ENCODE data around the gene BCLAF1. TPM values are rescaled to one million over a fixed set of nuclear protein-coding genes. Genes with fewer than 3 reads are reported as not detected.

The BCLAF1 gene
- total RNA-seq, 1 donor from 2014 or later: 154 TPM

DNA sequence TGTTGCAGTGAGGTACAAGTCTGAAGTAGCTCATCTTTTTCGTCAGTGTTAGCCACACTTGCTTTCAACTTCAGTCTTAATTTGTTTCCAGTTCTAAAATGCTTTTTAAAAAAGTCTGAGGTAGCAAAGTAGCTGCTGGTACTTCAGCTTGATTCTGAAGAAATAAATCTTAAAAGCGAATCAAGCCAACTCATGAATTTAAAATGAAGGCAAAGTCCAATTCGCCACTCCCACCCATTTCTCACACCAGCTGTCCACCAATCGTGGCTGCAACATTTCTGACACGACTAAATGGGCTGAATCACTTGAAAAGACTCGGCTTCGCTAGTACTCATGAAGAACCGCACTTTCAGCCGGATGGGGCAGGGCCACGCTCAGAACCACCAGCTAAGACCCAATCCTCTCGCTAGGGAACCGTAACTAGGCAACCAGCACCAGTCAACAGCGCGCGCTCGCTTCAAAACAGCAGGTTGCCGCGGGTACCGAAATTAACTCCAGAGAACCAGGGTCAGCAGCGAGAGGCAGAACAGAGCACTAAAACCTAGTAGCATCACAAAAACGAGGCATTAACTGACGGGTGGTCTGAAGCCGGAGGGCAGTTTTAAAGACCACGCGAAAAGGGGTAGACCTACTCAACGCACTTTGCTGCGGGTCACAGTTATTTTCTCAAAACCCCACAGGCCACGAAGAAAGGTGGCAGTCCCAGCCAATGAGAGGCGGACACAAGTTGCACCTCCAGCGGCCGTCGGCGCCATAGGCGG is 900 bp downstream of the BCLAF1 start:
- H3K4me3 Mint-ChIP-seq (ENCODE audit: unreplicated experiment): peak overlapping the region; percentile 97

DNA sequence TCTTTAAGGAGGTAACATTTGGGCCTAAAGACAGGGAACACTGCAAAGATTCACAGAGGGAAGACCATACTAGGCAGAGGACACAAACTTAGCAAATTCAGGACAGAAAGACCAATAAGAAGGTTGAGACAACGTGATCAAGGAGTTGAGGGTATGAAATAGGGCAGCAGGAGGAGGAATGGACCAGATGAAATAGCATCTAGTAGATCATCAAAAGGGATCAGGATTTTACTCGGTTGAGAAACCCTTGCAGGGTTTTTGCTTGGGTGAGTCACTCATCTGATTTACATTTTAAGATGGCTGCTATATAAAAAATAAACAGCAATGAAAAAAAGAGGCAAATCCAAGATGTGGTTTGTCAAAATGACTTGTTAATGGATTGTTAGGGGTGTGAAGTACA is 4.7 kb downstream of the BCLAF1 start:
- Mint-ChIP-seq H3K27ac (ENCODE audit: unreplicated experiment) (no peak overlapping the region), H3K4me3 (ENCODE audit: unreplicated experiment) (no peak overlapping the region)

More for the DNA sequence above, 900 bp downstream of the BCLAF1 start:
- TF ChIP-seq EZH2 (IDR thresholded peaks at IDR 0.05; ENCODE audit: insufficient read depth, low read length): no peak
- TF ChIP-seq, protein P1, sequence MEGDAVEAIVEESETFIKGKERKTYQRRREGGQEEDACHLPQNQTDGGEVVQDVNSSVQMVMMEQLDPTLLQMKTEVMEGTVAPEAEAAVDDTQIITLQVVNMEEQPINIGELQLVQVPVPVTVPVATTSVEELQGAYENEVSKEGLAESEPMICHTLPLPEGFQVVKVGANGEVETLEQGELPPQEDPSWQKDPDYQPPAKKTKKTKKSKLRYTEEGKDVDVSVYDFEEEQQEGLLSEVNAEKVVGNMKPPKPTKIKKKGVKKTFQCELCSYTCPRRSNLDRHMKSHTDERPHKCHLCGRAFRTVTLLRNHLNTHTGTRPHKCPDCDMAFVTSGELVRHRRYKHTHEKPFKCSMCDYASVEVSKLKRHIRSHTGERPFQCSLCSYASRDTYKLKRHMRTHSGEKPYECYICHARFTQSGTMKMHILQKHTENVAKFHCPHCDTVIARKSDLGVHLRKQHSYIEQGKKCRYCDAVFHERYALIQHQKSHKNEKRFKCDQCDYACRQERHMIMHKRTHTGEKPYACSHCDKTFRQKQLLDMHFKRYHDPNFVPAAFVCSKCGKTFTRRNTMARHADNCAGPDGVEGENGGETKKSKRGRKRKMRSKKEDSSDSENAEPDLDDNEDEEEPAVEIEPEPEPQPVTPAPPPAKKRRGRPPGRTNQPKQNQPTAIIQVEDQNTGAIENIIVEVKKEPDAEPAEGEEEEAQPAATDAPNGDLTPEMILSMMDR (IDR thresholded peaks at IDR 0.05; ENCODE audit: insufficient read depth, low read depth, low read length): no peak
- Histone ChIP-seq H3K4me3 (ENCODE audit: insufficient read depth, low read depth, low read length) (peak overlapping the region; percentile 97), H3K4me1 (ENCODE audit: insufficient read depth, low read length) (peaks cover 27% of the 10 kb centered on the region), H3K36me3 (ENCODE audit: insufficient read depth, low read length) (no peaks in the 10 kb centered on the region), H3K4me2 (ENCODE audit: low read length) (peak overlapping the region; percentile 84), H2AFZ (ENCODE audit: low read depth, low read length) (no peak overlapping the region), H3K27ac (ENCODE audit: low read depth, low read length) (peak overlapping the region; percentile 100), H3K9ac (ENCODE audit: low read length) (peak overlapping the region; percentile 99), H3K9me3 (ENCODE audit: insufficient read depth, low read depth, low read length) (no peaks in the 10 kb centered on the region), H3K79me2 (ENCODE audit: insufficient read depth, low read length) (peaks cover 59% of the 10 kb centered on the region), H4K20me1 (ENCODE audit: insufficient read depth, low read length) (peaks cover 53% of the 10 kb centered on the region), H3K27me3 (ENCODE audit: insufficient read depth, low read length) (no peaks in the 10 kb centered on the region)
- FAIRE-seq: no peak
- H3K4me1 Mint-ChIP-seq (ENCODE audit: low read depth, unreplicated experiment): peaks cover 21% of the 10 kb centered on the region
- H3K9me3 Mint-ChIP-seq (ENCODE audit: unreplicated experiment): no peaks in the 10 kb centered on the region
- no peaks in the 10 kb centered on the region for H3K36me3 Mint-ChIP-seq (ENCODE audit: low read depth, unreplicated experiment)
- DNase-seq (ENCODE audit: low read depth): peak; percentile 95
- H3K27me3 Mint-ChIP-seq (ENCODE audit: low read depth, unreplicated experiment): no peaks in the 10 kb centered on the region
- H3K27ac Mint-ChIP-seq (ENCODE audit: unreplicated experiment): peak overlapping the region; percentile 100

More for the DNA sequence above, 4.7 kb downstream of the BCLAF1 start:
- FAIRE-seq (no peak), DNase-seq (ENCODE audit: low read depth) (peak; percentile 37)
- Histone ChIP-seq H3K27ac (ENCODE audit: low read depth, low read length) (peak overlapping the region; percentile 4), H4K20me1 (ENCODE audit: insufficient read depth, low read length) (peaks cover 91% of the 10 kb centered on the region), H3K27me3 (ENCODE audit: insufficient read depth, low read length) (no peaks in the 10 kb centered on the region), H3K9me3 (ENCODE audit: insufficient read depth, low read depth, low read length) (no peaks in the 10 kb centered on the region), H2AFZ (ENCODE audit: low read depth, low read length) (no peak overlapping the region), H3K36me3 (ENCODE audit: insufficient read depth, low read length) (peaks cover 19% of the 10 kb centered on the region), H3K4me1 (ENCODE audit: insufficient read depth, low read length) (peaks cover 32% of the 10 kb centered on the region), H3K4me2 (ENCODE audit: low read length) (peak overlapping the region; percentile 71), H3K4me3 (ENCODE audit: insufficient read depth, low read depth, low read length) (peak overlapping the region; percentile 39), H3K79me2 (ENCODE audit: insufficient read depth, low read length) (peaks cover 97% of the 10 kb centered on the region), H3K9ac (ENCODE audit: low read length) (peak overlapping the region; percentile 30)
- H3K36me3 Mint-ChIP-seq (ENCODE audit: low read depth, unreplicated experiment): peaks cover 2% of the 10 kb centered on the region
- peaks cover 43% of the 10 kb centered on the region for H3K4me1 Mint-ChIP-seq (ENCODE audit: low read depth, unreplicated experiment)
- no peak for TF ChIP-seq EZH2 (IDR thresholded peaks at IDR 0.05; ENCODE audit: insufficient read depth, low read length)
- TF ChIP-seq, protein P1 (IDR thresholded peaks at IDR 0.05; ENCODE audit: insufficient read depth, low read depth, low read length): no peak
- no peaks in the 10 kb centered on the region for H3K27me3 Mint-ChIP-seq (ENCODE audit: low read depth, unreplicated experiment)
- no peaks in the 10 kb centered on the region for H3K9me3 Mint-ChIP-seq (ENCODE audit: unreplicated experiment)

Measured in astrocyte (in vitro differentiated cells and primary cell).